Epithelial cell of esophagus (primary cell): ENCODE measurements around the gene IFT20.

Experiments
- DNase-seq: peaks from one replicate; pipeline ENCODE4 v3.0.0; 2010; ENCODE audit warnings: low read depth
- H3K4me3 ChIP-seq: 2 replicates; pipeline ENCODE4 v1.5.1; 2011; ENCODE audit warnings: mild to moderate bottlenecking, low read length, control low read depth
- TF ChIP-seq, protein P1 (sequence below): IDR thresholded peaks from 2 replicates; pipeline ENCODE4 v1.5.1; 2011; ENCODE audit warnings: low read depth, mild to moderate bottlenecking, low read length, control low read depth, inconsistent platforms; ENCODE audit not compliant: insufficient read depth; ENCODE audit errors: missing control alignments

The IFT20 gene

DNA sequence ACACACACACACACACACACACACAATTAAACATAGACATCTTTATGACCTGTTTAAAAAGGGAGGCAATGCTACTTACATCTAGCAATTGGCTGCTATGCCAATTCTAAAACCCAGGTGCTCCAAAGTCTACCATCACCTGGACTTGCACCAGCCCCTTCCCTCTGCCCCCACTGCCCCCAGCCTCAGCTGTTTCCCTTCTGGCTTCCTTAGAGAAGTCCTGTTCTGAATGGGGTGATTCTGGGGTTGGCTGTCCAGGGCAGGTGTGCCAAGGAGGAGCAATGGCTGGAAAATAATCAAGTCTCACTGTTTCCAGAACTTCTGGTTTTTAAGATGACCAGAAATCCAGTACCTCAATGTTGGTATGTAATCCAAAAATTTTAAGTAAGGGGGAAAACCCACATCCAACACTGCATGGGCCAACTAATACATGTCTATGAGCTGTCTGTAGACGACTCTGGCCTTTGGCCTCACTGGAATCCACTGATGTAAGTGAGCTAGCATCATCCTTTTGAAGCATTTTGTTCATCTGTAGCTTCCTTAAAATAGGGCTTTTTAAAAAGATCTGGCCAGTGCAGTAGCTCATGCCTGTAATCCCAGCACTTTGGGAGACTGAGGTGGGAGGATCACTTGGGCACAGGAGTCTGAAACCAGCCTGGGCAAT lies 2.1 kb downstream of the IFT20 start:
- TF ChIP-seq, protein P1, sequence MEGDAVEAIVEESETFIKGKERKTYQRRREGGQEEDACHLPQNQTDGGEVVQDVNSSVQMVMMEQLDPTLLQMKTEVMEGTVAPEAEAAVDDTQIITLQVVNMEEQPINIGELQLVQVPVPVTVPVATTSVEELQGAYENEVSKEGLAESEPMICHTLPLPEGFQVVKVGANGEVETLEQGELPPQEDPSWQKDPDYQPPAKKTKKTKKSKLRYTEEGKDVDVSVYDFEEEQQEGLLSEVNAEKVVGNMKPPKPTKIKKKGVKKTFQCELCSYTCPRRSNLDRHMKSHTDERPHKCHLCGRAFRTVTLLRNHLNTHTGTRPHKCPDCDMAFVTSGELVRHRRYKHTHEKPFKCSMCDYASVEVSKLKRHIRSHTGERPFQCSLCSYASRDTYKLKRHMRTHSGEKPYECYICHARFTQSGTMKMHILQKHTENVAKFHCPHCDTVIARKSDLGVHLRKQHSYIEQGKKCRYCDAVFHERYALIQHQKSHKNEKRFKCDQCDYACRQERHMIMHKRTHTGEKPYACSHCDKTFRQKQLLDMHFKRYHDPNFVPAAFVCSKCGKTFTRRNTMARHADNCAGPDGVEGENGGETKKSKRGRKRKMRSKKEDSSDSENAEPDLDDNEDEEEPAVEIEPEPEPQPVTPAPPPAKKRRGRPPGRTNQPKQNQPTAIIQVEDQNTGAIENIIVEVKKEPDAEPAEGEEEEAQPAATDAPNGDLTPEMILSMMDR, result no peak
- no peak for DNase-seq
- no peak overlapping the region for H3K4me3 ChIP-seq

DNA sequence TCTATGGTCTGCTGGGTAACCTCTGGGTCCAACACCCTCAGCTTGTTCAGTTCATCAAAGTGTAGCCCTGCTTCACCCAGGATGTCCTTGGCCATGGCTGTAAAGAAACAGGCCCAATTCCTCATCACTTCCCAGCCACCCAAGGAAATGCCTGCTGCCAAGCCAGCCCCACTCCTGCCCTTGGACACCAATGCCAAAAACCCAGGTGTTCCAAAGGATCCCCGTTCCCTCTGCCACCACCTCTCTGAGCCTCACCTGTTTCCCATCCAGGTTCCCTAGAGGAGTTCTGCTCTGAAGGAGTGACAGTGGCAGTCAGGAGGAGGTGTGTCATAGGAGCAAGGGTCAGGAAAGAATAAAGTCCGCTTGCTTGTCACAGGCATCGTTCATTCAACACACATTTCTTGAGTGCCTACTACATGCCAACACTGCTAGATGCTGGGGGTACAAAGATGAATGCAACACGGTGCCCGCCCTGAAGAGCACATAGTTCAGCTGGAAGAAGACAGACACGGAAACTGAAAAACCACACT lies 3.3 kb downstream of the IFT20 start:
- H3K4me3 ChIP-seq, result no peak overlapping the region
- TF ChIP-seq, protein P1, result no peak
- no peak for DNase-seq

DNA sequence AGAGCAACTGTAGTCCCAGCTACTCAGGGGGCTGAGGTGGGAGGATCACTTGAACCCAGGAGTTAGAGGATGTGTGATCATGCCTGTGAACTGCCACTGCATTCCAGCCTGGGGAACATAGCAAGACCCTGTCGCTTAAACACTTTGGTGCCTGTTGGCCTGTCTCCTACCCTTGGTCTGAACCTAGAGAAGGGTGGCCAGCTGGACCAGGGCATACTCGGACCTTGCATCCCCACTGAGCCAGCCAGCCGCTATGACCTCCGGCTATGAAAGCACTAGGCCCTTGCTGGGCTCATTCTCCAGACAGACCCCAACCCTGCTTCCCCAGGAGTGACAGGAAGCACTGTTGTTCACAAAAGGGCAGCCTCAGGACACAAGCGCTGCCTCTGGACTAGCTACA lies 4.6 kb downstream of the IFT20 start:
- TF ChIP-seq, protein P1, result no peak
- no peak overlapping the region for H3K4me3 ChIP-seq
- DNase-seq, result no peak

DNA sequence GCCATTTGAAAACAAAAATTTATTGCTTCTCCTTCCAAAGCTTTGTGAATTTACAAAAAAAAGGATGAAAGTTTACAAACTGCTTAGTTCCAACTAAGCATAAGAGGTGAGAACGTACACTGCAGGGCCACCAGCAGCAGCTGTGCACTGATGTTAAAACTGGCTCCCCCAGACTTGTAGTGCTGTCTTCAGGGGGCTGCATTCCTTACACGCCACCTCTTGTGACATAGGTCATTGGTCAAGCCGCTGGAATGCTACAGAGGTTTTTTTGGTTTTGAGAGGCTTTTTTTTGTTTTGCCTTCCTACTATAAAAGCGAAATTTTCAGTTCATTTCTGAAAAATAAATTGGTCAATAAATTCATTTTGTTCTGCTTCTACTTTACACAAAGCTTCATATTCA lies 6.9 kb downstream of the IFT20 start:
- DNase-seq, result no peak
- TF ChIP-seq, protein P1, result no peak
- H3K4me3 ChIP-seq, result no peak overlapping the region

DNA sequence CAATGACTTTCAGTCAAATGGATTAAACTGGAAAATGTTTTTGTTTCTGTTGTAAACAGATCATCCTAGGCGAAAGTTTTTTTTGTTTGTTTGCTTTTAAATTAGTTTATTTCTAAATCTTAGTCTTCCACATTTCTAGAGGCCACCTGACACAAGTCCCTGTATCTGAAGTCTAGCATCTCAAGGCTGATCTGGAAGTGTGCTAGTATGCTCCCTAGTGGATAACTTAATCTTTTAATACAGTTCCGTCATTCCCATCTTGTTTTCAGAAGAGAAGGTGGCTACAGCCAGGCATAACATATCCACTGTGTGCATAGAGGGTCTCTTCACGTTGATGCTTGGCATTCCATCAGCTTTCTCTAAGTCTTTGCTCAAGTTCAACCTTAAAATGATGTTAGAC lies 7.6 kb downstream of the IFT20 start:
- no peak overlapping the region for H3K4me3 ChIP-seq
- TF ChIP-seq, protein P1, result peak; percentile 6
- DNase-seq, result no peak

DNA sequence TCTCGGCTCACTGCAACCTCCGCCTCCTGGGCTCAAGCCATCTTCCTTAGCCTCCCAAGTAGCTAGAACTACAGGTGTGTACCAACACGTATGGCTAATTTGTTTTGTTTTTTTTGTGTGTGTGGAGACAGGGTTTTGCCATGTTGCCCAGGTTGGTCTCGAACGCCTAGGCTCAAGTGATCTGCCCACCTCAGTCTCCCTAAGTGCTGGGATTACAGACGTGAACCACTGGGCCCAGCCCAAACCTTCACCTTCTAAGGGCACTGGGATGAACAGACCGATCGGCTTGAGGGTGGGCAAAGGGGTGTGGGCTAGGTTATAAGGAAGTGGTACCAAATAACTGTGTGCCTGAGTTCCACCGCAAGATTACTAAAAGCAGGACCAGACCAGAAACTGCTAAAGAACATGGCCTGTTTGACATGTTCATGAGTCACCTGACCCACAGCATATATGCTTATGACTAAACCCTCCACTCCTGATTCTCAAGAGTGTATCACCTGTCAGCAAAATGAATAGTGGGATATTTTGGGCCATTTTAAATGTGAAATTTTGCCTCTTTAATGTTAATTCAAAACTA lies 8.2 kb downstream of the IFT20 start:
- H3K4me3 ChIP-seq, result no peak overlapping the region

DNA sequence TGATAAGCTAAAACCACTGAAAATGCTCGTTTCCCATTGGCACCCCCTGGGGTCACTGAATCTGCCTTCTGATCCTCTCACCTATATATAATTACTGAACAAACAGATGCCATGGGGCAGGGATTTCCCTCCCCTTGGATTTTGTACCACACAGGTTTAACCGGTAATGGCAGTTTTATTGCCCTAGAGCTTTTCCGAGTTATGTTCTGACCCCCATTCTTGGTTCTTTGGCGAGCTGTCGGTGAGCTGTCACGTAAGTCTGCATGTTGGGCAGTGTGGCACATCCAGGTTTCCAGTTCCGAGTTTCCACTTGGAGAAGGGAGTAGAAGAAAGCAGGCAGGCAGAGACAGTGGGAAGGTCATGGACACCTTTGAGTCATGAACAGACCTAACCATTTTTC lies 9.2 kb downstream of the IFT20 start:
- TF ChIP-seq, protein P1, result no peak
- H3K4me3 ChIP-seq, result no peak overlapping the region
- DNase-seq, result peak; percentile 78

More for the DNA sequence above, 8.2 kb downstream of the IFT20 start:
- TF ChIP-seq, protein P1, result no peak
- peak; percentile 75 for DNase-seq
